BLaER1 treated with 17β-estradiol and CSF1 and Interleukin-3, amounts not matched to agents 10 nM and 100 nM (cell line): Measurements from ENCODE around the gene CEP83.

ENCODE experiments used
- H3K27ac ChIP-seq, 11 experiments: shearing (Covaris generic); formaldehyde crosslinking; 2 replicates each; pipeline ENCODE4 v1.8.1; 2022
- H3K27me3 ChIP-seq, 11 experiments: shearing (Covaris generic); formaldehyde crosslinking; 2 replicates each; pipeline ENCODE4 v1.8.1; 2022
- H3K36me3 ChIP-seq, 11 experiments: shearing (Covaris generic); formaldehyde crosslinking; 2 replicates each; pipeline ENCODE4 v1.8.1; 2022
- H3K4me1 ChIP-seq, 10 experiments: shearing (Covaris generic); formaldehyde crosslinking; 2 replicates each; pipeline ENCODE4 v1.8.1; 2022
- H3K4me2 ChIP-seq, 11 experiments: shearing (Covaris generic); formaldehyde crosslinking; 2 replicates each; pipeline ENCODE4 v1.8.1; 2022
- H3K4me3 ChIP-seq, 10 experiments: shearing (Covaris generic); formaldehyde crosslinking; 2 replicates each; pipeline ENCODE4 v1.8.1; 2022
- H3K9ac ChIP-seq, 11 experiments: shearing (Covaris generic); formaldehyde crosslinking; 2 replicates each; pipeline ENCODE4 v1.8.1; 2022
- H3K9me3 ChIP-seq, 11 experiments: shearing (Covaris generic); formaldehyde crosslinking; replicated peaks in 1 of 11; 2 replicates each; pipeline ENCODE4 v1.8.1; 2022
- H4K20me1 ChIP-seq, 11 experiments: shearing (Covaris generic); formaldehyde crosslinking; 2 replicates each; pipeline ENCODE4 v1.8.1; 2022
- Cebpa-rat ChIP-seq, 11 experiments: shearing (Covaris generic); IDR thresholded peaks; 2 replicates each; pipeline ENCODE4 v1.8.1; 2022

The CEP83 gene

GRCh38 chr12:94459728-94460615 is at the start of gene CEP83:
Gene CEP83, minus strand, starts transcription at chr12:94459867. Its CDS starts 47,377 bp downstream, at chr12:94412490.
- Histone ChIP-seq H3K9ac (peak within 1 kb of the TSS; percentile 82 to 88 (median 85)), H4K20me1 (peaks cover 0 to 6% (median 0%) of the 10 kb centered on the region in 11 experiments; a peak in 1 of 22 replicates), H3K4me2 (peak within 1 kb of the TSS; percentile 82 to 97 (median 91)), H3K4me1 (peaks cover 16 to 27% (median 21%) of the 10 kb centered on the region in 10 experiments; a peak in 19 of 20 replicates), H3K4me3 (peak within 1 kb of the TSS; percentile 74 to 93 (median 85)), H3K27ac (peak within 1 kb of the TSS; percentile 40 to 87 (median 83); a peak in 21 of 22 replicates), H3K36me3 (peaks cover 2 to 30% (median 14%) of the 10 kb centered on the region in 11 experiments; a peak in 21 of 22 replicates), H3K9me3 (peaks cover 2 to 22% (median 18%) of the 10 kb centered on the region in 11 experiments; a peak in 21 of 22 replicates), H3K27me3 (no peaks in the 10 kb centered on the region)
- TF ChIP-seq Cebpa-rat (IDR thresholded peaks at IDR 0.05), result no peak

GRCh38 chr12:94509317-94509716 is 49.6 kb upstream of the CEP83 start:
- H3K4me1 ChIP-seq, result no peaks in the 10 kb centered on the region
- no peaks in the 10 kb centered on the region for H3K9me3 ChIP-seq
- H3K27me3 ChIP-seq, result no peaks in the 10 kb centered on the region
- no peak overlapping the region for H3K9ac ChIP-seq
- no peak overlapping the region for H3K27ac ChIP-seq
- no peak overlapping the region for H3K4me3 ChIP-seq
- no peaks in the 10 kb centered on the region for H4K20me1 ChIP-seq
- no peaks in the 10 kb centered on the region for H3K36me3 ChIP-seq
- TF ChIP-seq Cebpa-rat (IDR thresholded peaks at IDR 0.05), result no peak
- no peak overlapping the region for H3K4me2 ChIP-seq

GRCh38 chr12:94507455-94507854 is 47.8 kb upstream of the CEP83 start:
- Histone ChIP-seq H3K4me2 (no peak overlapping the region), H3K4me1 (no peaks in the 10 kb centered on the region), H3K27ac (no peak overlapping the region), H4K20me1 (no peaks in the 10 kb centered on the region), H3K27me3 (no peaks in the 10 kb centered on the region), H3K9ac (no peak overlapping the region), H3K4me3 (no peak overlapping the region), H3K36me3 (no peaks in the 10 kb centered on the region), H3K9me3 (peaks cover 0 to 5% (median under 1%) of the 10 kb centered on the region in 11 experiments; a peak in 7 of 22 replicates)
- TF ChIP-seq Cebpa-rat (IDR thresholded peaks at IDR 0.05), result no peak

GRCh38 chr12:94504386-94504785 is 44.7 kb upstream of the CEP83 start:
- Histone ChIP-seq H3K36me3 (no peaks in the 10 kb centered on the region), H3K9ac (no peak overlapping the region), H3K27ac (no peak overlapping the region), H3K9me3 (peaks cover 0 to 20% (median 11%) of the 10 kb centered on the region in 11 experiments; a peak in 15 of 22 replicates), H3K4me3 (no peak overlapping the region), H3K4me1 (no peaks in the 10 kb centered on the region), H3K4me2 (no peak overlapping the region), H4K20me1 (no peaks in the 10 kb centered on the region), H3K27me3 (no peaks in the 10 kb centered on the region)
- TF ChIP-seq Cebpa-rat (IDR thresholded peaks at IDR 0.05), result no peak

GRCh38 chr12:94503619-94504018 is 44.0 kb upstream of the CEP83 start:
- H3K4me2 ChIP-seq, result no peak overlapping the region
- no peaks in the 10 kb centered on the region for H3K36me3 ChIP-seq
- no peaks in the 10 kb centered on the region for H3K4me1 ChIP-seq
- H3K27ac ChIP-seq, result no peak overlapping the region
- no peaks in the 10 kb centered on the region for H4K20me1 ChIP-seq
- no peaks in the 10 kb centered on the region for H3K27me3 ChIP-seq
- peaks cover 5 to 25% (median 18%) of the 10 kb centered on the region in 11 experiments for H3K9me3 ChIP-seq
- no peak overlapping the region for H3K9ac ChIP-seq
- TF ChIP-seq Cebpa-rat (IDR thresholded peaks at IDR 0.05), result no peak
- H3K4me3 ChIP-seq, result no peak overlapping the region

- H3K9ac ChIP-seq, result no peak overlapping the region
- no peak overlapping the region for H3K4me3 ChIP-seq
- H3K9me3 ChIP-seq, result peaks cover 23 to 45% (median 32%) of the 10 kb centered on the region in 11 experiments
- H3K4me2 ChIP-seq, result no peak overlapping the region
- TF ChIP-seq Cebpa-rat (IDR thresholded peaks at IDR 0.05), result no peak
- H3K36me3 ChIP-seq, result no peaks in the 10 kb centered on the region; a peak in 1 of 22 replicates
- no peaks in the 10 kb centered on the region for H3K27me3 ChIP-seq
- no peaks in the 10 kb centered on the region for H3K4me1 ChIP-seq
- no peaks in the 10 kb centered on the region for H4K20me1 ChIP-seq
- no peak overlapping the region for H3K27ac ChIP-seq
Observed at GRCh38 chr12:94500831-94501567, 41.3 kb upstream of the CEP83 start.

- no peak for TF ChIP-seq Cebpa-rat (IDR thresholded peaks at IDR 0.05)
- Histone ChIP-seq H3K4me1 (no peaks in the 10 kb centered on the region), H3K36me3 (no peaks in the 10 kb centered on the region; a peak in 1 of 22 replicates), H3K27me3 (no peaks in the 10 kb centered on the region), H3K4me2 (no peak overlapping the region), H4K20me1 (no peaks in the 10 kb centered on the region), H3K27ac (no peak overlapping the region), H3K9ac (no peak overlapping the region), H3K9me3 (peaks cover 23 to 45% (median 32%) of the 10 kb centered on the region in 11 experiments), H3K4me3 (no peak overlapping the region)
Observed at GRCh38 chr12:94498698-94499097, 39.0 kb upstream of the CEP83 start.

GRCh38 chr12:94498073-94498472 is 38.4 kb upstream of the CEP83 start:
- Histone ChIP-seq H3K27me3 (no peaks in the 10 kb centered on the region), H4K20me1 (no peaks in the 10 kb centered on the region), H3K36me3 (no peaks in the 10 kb centered on the region; a peak in 1 of 22 replicates), H3K4me2 (no peak overlapping the region), H3K9ac (no peak overlapping the region), H3K9me3 (peaks cover 23 to 45% (median 32%) of the 10 kb centered on the region in 11 experiments), H3K4me1 (no peaks in the 10 kb centered on the region), H3K4me3 (no peak overlapping the region), H3K27ac (no peak overlapping the region)
- no peak for TF ChIP-seq Cebpa-rat (IDR thresholded peaks at IDR 0.05)

GRCh38 chr12:94495445-94496115 is 35.9 kb upstream of the CEP83 start:
- H3K27me3 ChIP-seq, result no peaks in the 10 kb centered on the region
- H4K20me1 ChIP-seq, result no peaks in the 10 kb centered on the region
- H3K9ac ChIP-seq, result no peak overlapping the region
- no peak for TF ChIP-seq Cebpa-rat (IDR thresholded peaks at IDR 0.05)
- H3K36me3 ChIP-seq, result no peaks in the 10 kb centered on the region; a peak in 1 of 22 replicates
- H3K4me1 ChIP-seq, result no peaks in the 10 kb centered on the region
- no peak overlapping the region for H3K4me2 ChIP-seq
- no peak overlapping the region for H3K4me3 ChIP-seq
- H3K9me3 ChIP-seq, result peaks cover 14 to 28% (median 22%) of the 10 kb centered on the region in 11 experiments
- no peak overlapping the region for H3K27ac ChIP-seq
